ELR (cell line): ENCODE results near the gene NAA80.
"Not testable (repeated sequence)": the region's sequence is repeated elsewhere in the genome, so short reads cannot be mapped to it uniquely, and the experiment has no call there.

Source experiments
- DNase-seq: peaks from one replicate; pipeline ENCODE4 v3.0.0-alpha.2; 2015; ENCODE audit warnings: low read depth

NAA80 gene

GRCh38 chr3:50314342-50314741 is 15.1 kb upstream of the NAA80 start:
- no peak for DNase-seq

DNA sequence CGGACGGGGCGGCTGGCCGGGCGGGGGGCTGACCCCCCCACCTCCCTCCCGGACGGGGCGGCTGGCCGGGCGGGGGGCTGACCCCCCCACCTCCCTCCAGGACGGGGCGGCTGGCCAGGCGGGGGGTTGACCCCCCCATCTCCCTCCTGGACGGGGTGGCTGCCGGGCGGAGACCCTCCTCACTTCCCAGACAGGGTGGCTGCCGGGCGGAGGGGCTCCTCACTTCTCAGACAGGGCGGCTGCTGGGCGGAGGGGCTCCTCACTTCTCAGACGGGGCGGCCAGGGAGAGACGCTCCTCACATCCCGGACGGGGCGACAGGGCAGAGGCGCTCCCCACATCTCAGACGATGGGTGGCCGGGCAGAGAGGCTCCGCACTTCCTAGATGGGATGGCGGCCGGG is 12.8 kb upstream of the NAA80 start:
- DNase-seq, result not testable (repeated sequence)

DNA sequence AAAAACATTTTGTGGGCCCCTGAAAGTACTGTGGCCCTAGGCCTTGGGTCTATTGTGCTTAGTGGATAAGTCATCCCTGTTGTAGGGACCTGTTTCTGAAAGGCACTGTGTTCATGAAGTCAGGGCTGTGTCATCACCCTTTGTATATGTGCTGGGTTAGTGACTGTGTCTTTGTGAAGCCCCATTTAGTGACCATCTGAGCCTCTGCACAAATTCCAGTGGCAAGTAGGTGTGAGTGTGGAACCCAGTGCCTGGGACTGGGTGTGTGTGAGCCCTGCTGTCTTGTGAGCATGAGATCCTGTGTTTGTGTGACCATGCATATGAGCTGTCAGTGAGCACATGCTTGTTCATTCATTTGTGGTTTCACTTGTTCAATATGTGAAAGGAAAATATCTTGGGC is 5.4 kb upstream of the NAA80 start:
- peak; percentile 72 for DNase-seq

- no peak for DNase-seq
These were observed 4.0 kb upstream of the NAA80 start, which contains the start of gene HYAL1 for GRCh38 chr3:50303013-50303815. Gene HYAL1 (minus strand): TSS chr3:50303574. CDS start chr3:50302956, 618 bp downstream.

GRCh38 chr3:50302095-50303012 is 3.1 kb upstream of the NAA80 start:
- no peak for DNase-seq

- DNase-seq, result no peak
These were observed 1.6 kb upstream of the NAA80 start for GRCh38 chr3:50300681-50301254.

DNA sequence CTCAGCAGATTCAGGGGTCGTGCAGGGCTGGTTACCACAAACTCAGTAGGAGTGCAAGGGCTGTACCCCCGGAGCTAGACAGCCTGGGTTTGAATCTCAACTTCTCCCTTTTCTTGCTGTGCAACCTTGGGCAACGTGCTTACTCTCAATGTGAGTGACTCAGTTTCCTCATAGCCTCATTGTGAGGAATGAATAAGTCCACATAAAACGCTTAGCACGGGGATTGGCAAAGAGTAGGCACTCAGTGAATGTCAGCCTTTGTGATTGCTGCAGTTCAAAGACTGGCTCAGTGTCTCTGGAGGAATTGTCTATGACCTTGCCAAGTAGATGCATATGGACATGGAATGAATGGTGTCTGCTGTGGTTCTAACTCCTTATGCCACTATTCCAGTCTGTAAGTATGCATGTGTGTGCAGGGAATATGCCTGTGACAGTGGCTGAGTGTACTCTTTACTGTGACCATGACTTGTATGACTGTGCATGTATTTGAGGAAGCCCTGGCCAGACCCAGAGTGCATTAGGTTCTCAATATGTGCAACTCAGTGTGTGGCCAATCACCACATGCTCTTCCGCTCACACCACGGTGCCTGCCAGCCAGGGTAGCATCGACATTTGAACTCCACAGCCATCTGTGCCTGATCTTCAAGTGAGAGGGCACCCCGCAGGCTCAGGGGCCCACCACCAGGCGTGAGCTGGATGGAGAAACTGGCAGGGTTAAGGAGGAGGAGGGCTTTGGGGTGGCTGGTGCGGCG is 900 bp upstream of the NAA80 start:
- DNase-seq, result peak; percentile 67

DNA sequence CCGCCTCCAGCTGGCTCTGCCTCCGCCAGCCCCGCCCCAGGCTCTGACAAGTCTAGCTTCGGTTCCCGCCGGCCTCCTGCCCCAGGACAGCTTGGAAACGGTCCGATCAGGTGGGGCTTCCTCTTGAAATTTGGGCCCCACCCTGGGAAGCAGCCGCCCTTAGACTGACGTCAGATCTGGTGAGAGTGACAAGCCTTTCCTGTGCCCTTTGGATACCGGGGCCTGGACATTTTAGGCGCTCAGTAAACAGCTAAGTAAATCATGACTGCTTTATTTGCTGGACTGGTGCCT is 378 bp upstream of the NAA80 start:
- DNase-seq, result no peak

- DNase-seq, result peak; percentile 28
These were observed 1.1 kb downstream of the NAA80 start for GRCh38 chr3:50297896-50298725.

DNA sequence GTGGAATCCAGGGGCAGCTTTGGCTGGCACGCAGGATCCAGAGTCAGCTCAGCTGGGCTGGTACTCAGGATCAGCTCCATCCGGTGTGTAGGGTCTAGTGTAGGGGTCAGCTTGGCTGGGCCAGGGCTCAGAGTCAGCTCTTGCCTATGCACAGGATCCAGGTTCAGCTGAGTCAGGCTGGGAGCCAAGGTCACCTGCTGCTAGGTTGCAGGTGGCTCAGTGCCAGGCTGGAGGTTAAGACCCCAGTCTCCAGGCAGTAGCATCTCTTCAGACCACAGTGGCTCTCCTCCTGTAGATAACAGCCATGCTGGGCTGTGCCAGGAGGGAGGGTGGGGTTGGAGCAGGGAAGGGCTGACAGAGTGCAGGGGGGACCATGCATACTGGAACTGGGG is 1.8 kb downstream of the NAA80 start:
- no peak for DNase-seq

- no peak for DNase-seq
These were observed 2.4 kb downstream of the NAA80 start for GRCh38 chr3:50296721-50297383.

- no peak for DNase-seq
These were observed 3.4 kb downstream of the NAA80 start for GRCh38 chr3:50295553-50296431.

GRCh38 chr3:50294492-50295403 is 4.5 kb downstream of the NAA80 start:
- DNase-seq, result no peak

DNA sequence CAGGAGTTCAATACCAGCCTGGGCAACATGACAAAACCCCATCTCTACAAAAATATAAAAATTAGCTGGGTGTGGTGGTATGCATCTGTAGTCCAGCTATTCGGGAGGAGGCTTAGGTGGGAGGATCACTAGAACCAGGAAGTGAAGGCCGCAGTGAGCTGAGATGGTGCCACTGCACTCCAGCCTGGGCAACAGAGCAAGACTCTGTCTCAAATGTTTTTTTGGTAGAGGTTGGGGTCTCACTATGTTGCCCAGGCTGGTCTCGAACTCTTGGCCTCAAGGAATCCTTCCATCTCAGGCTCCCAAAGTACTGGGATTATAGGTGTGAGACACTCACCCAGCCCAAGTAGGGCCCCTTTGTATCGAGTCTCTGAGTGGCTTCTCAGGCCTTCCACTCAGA is 5.1 kb downstream of the NAA80 start:
- DNase-seq, result no peak

DNA sequence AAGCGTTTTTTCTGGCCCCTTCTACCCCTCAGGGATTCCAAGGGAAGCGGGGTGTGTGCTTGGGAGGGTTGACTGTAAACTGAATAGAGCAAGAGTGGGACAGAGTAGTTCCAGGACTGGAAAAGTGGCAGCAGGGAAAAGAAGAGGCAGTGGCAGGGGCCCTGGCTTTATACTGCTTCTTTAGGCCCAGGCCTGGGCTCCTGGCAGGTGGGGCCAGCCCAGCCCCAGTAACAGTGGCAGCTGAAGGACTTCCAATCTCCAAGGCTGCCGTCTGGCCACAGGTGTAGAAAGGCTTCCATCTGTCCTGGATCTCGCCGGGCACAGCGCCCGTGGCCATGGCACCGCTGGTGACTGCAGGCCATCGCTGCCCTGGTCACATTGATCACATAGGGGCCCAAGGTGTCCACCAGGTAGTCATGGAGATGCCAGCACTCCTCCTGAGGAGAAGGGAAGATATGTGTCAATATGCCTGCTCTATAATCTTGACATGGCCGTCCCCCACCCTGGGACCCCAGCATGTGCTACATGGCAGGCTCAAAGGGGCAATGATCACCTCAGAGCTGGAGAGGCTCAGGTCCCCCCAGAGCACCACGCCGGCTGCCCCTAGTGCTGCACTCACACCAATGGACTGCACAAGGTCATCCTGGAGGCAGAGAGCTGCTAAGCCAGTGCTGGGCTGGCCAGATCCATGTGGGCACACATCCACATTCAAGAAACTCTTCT is 6.0 kb downstream of the NAA80 start:
- DNase-seq, result no peak

- DNase-seq, result peak; percentile 97
These were observed 6.8 kb downstream of the NAA80 start, which contains the start of gene IFRD2 for GRCh38 chr3:50292159-50293078. Gene IFRD2 (minus strand): TSS chr3:50292429. CDS start chr3:50292274, 155 bp downstream.
